A673 (cell line): ENCODE data around the gene IPO5. TPM values are rescaled to one million over a fixed set of nuclear protein-coding genes. Genes with fewer than 3 reads are reported as not detected.

Source experiments
- BruUV-seq: library from RNA; stranded (reverse); fragments of 400-500 nt; replicated peaks from 2 replicates; lab custom pipeline; 2021; lab: Mats Ljungman, UMichigan
- CTCF ChIA-PET: fragments of 300-600 bp; sonication (Branson Sonifier 250); formaldehyde crosslinking; loops from one replicate; lab custom pipeline; 2022; ENCODE audit warnings: antibody characterized with exemption; lab: Charles Lee
- POLR2A ChIA-PET: fragments of 300-600 bp; sonication (Branson Sonifier 250); formaldehyde crosslinking; loops from one replicate; lab custom pipeline; 2022; ENCODE audit warnings: antibody characterized with exemption; ENCODE audit not compliant: low non-redundant PET; lab: Charles Lee
- DNase-seq: peaks from one replicate; pipeline ENCODE4 v3.0.0-alpha.2; 2015; ENCODE audit warnings: low spot score
- H3K27ac ChIP-seq: fragments of 200-600 bp; sonication (generic); 2 replicates; pipeline ENCODE4 v1.5.1; 2016; ENCODE audit warnings: mixed run types, low read depth, mild to moderate bottlenecking, mixed read lengths, antibody characterized with exemption, low read length; ENCODE audit not compliant: poor library complexity, severe bottlenecking
- H3K27me3 ChIP-seq: fragments of 200-600 bp; sonication (generic); replicated peaks from 2 replicates; pipeline ENCODE4 v1.6.1; 2017; ENCODE audit warnings: mixed run types, low read depth, mild to moderate bottlenecking, mixed read lengths, antibody characterized with exemption, low read length; ENCODE audit not compliant: insufficient read depth, poor library complexity
- H3K36me3 ChIP-seq: fragments of 200-600 bp; sonication (generic); 2 replicates; pipeline ENCODE4 v1.6.1; 2016; ENCODE audit warnings: mixed run types, mild to moderate bottlenecking, mixed read lengths, antibody characterized with exemption, low read length; ENCODE audit not compliant: insufficient read depth, poor library complexity, severe bottlenecking
- H3K4me1 ChIP-seq: fragments of 200-600 bp; sonication (generic); 2 replicates; pipeline ENCODE4 v1.6.1; 2017; ENCODE audit warnings: mixed run types, mild to moderate bottlenecking, mixed read lengths, antibody characterized with exemption, low read length; ENCODE audit not compliant: insufficient read depth, poor library complexity, severe bottlenecking
- H3K4me3 ChIP-seq: fragments of 200-600 bp; sonication (generic); 2 replicates; pipeline ENCODE4 v1.5.1; 2016; ENCODE audit warnings: low read depth, mixed run types, mild to moderate bottlenecking, mixed read lengths, low read length; ENCODE audit not compliant: poor library complexity, severe bottlenecking
- H3K9me3 ChIP-seq: fragments of 200-600 bp; sonication (generic); 2 replicates; pipeline ENCODE4 v1.6.1; 2016; ENCODE audit warnings: mixed run types, low read depth, mild to moderate bottlenecking, mixed read lengths, antibody characterized with exemption, low read length; ENCODE audit not compliant: poor library complexity, severe bottlenecking
- EZH2 ChIP-seq: fragments of 200-600 bp; sonication (generic); IDR thresholded peaks from 2 replicates; pipeline ENCODE4 v1.6.1; 2017; ENCODE audit warnings: borderline replicate concordance, low read depth, mild to moderate bottlenecking, mixed read lengths, antibody characterized with exemption, low read length; ENCODE audit not compliant: poor library complexity, severe bottlenecking
- intact Hi-C: fragments of 100-400 bp; cut with micrococcal nuclease; formaldehyde crosslinking; loops from one replicate; pipeline ENCODE4 v1.10.0; 2022; ENCODE audit not compliant: unreplicated experiment
- total RNA-seq: library from RNA; stranded (reverse); gene quantifications from 2 replicates; pipeline ENCODE4 v1.2.3, GENCODE V29; 2021
- TF ChIP-seq, protein P1 (sequence below): fragments of 300-800, 200-600 bp; sonication (generic); conservative IDR thresholded peaks from 2 replicates; pipeline ENCODE4 v1.5.1; 2017; ENCODE audit warnings: low read depth, mild to moderate bottlenecking, antibody characterized with exemption, low read length, moderate library complexity, mixed read lengths

The IPO5 gene
- total RNA-seq, 1 experiment from 2014 or later: 573 TPM

DNA sequence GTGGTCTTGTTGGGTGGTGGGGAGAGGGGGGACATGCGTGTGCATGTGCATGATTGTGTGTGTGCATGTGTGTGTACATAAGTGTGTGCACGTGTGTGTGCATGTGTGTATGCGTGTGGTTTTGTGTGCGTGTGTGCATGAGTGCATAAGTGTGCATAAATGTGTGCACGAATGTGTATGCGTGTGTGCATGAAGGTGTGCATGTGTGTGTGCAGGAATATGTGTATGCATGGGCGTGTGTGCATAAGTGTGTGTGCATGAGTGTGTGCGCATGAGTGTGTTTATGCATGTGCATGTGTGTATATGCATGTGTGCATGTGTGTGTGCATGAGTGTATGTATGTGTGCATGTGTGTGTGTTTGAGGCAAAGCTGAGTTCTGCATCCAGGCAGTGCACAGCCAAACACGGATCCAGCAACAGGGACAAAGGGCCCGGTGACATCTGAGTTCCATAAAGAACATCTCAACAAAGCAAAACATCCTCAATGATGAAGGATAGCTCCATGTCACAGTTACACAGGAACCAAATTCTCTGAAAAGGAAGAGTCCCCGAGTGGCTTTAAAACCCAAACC, 103.5 kb downstream of the IPO5 start:
- Histone ChIP-seq H3K27me3 (no peaks in the 10 kb centered on the region), H3K36me3 (no peaks in the 10 kb centered on the region), H3K4me1 (peaks cover 24% of the 10 kb centered on the region), H3K4me3 (no peak overlapping the region), H3K27ac (no peak overlapping the region), H3K9me3 (peaks cover 6% of the 10 kb centered on the region)
- no peak for DNase-seq
- BruUV-seq: no TSS peak
- intact Hi-C loops: no loop called here
- POLR2A ChIA-PET: no interaction called here
- TF ChIP-seq, protein P1, sequence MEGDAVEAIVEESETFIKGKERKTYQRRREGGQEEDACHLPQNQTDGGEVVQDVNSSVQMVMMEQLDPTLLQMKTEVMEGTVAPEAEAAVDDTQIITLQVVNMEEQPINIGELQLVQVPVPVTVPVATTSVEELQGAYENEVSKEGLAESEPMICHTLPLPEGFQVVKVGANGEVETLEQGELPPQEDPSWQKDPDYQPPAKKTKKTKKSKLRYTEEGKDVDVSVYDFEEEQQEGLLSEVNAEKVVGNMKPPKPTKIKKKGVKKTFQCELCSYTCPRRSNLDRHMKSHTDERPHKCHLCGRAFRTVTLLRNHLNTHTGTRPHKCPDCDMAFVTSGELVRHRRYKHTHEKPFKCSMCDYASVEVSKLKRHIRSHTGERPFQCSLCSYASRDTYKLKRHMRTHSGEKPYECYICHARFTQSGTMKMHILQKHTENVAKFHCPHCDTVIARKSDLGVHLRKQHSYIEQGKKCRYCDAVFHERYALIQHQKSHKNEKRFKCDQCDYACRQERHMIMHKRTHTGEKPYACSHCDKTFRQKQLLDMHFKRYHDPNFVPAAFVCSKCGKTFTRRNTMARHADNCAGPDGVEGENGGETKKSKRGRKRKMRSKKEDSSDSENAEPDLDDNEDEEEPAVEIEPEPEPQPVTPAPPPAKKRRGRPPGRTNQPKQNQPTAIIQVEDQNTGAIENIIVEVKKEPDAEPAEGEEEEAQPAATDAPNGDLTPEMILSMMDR: no peak
- TF ChIP-seq EZH2: no peak
- CTCF ChIA-PET: no interaction called here

DNA sequence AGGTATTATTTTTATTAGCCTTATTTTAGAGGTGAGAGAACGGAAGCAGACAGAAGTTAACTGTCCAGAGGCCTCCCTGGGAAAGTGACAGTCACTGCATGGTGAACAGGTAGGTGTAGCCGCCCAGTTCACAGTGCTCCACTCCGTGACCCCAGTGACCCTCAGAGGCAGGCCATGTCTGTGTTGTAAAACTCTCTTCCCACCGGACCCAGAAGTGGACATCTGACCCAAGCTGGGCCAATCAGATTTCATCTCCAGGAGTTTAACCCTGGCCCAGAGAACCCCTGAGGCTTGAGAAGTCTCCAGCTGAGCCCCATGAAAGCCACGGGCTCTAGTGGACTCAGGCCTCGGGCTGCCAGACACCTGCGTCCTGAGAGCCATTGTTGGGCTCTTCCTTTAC, 105.8 kb downstream of the IPO5 start:
- no peaks in the 10 kb centered on the region for H3K36me3 ChIP-seq
- no peak overlapping the region for H3K4me3 ChIP-seq
- peak overlapping the region; percentile 65 for H3K27ac ChIP-seq
- ChIA-PET CTCF (interaction anchor here (0.7 kb wide), 1 partner anchor 16 kb away, joined by 5 read pairs; no protein-coding TSS in a partner anchor), POLR2A (no interaction called here)
- intact Hi-C loops: no loop called here
- DNase-seq: no peak
- no peaks in the 10 kb centered on the region for H3K9me3 ChIP-seq
- BruUV-seq: no TSS peak
- H3K27me3 ChIP-seq: no peaks in the 10 kb centered on the region
- peaks cover 24% of the 10 kb centered on the region for H3K4me1 ChIP-seq
- TF ChIP-seq, protein P1: no peak

DNA sequence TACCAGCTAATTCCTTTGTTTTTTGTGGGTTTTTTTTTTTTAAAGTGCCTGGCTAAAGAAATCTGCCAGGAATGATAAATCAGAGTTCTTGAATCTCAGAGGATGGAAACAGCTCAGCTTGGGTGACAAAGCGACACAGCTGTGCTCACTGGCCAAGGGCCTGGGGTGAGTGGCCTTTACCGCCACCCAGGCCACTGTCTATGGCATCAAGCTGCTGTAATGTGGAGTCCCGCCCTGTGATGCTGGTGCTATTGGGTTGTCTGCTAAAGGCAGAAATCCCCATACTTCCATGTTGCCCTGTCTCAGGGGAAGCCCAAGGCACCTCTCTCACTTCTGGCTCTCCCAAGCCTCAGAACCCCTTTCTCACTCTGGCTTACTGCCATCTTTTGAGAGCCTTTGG, 106.8 kb downstream of the IPO5 start:
- Histone ChIP-seq H3K4me1 (peaks cover 24% of the 10 kb centered on the region), H3K27ac (peak overlapping the region; percentile 66), H3K4me3 (no peak overlapping the region), H3K27me3 (no peaks in the 10 kb centered on the region), H3K36me3 (no peaks in the 10 kb centered on the region), H3K9me3 (no peaks in the 10 kb centered on the region)
- CTCF ChIA-PET: no interaction called here
- DNase-seq: no peak
- no peak for TF ChIP-seq EZH2
- intact Hi-C loops: no loop called here
- POLR2A ChIA-PET: no interaction called here
- BruUV-seq: no TSS peak

DNA sequence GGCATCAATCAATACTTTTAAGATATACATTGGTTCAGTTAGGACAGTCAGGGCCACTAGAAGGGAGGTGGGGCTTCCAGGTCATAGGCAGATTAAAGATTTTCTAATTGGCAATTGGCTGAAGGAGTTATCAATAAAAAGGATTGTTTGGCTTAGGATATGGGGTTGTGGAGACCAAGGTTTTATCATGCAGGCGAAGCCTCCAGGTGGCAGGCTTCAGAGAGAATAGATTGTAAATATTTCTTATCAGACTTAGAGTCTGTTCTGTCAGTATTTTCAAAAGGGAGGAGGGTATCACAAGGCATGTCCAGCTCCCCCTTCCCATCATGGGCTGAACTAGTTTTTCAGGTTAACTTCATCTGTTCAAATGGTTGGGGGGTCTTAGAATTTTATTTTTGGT, 112.0 kb downstream of the IPO5 start:
- Histone ChIP-seq H3K27ac (no peak overlapping the region), H3K4me3 (no peak overlapping the region), H3K27me3 (no peaks in the 10 kb centered on the region), H3K4me1 (peaks cover 9% of the 10 kb centered on the region), H3K36me3 (no peaks in the 10 kb centered on the region), H3K9me3 (no peaks in the 10 kb centered on the region)
- no TSS peak for BruUV-seq
- no peak for DNase-seq
- TF ChIP-seq, protein P1: 0 out of 2 replicates have a peak, but pooled peaks have one; percentile 13
- TF ChIP-seq EZH2: no peak
- intact Hi-C loops: no loop called here
- POLR2A ChIA-PET: no interaction called here
- CTCF ChIA-PET: no interaction called here
